ENCODE data around the gene SMIM7. TPM values are rescaled to one million over a fixed set of nuclear protein-coding genes. Genes with fewer than 3 reads are reported as not detected.
"Not testable (repeated sequence)": the region's sequence is repeated elsewhere in the genome, so short reads cannot be mapped to it uniquely, and the experiment has no call there.

The SMIM7 gene
- total RNA-seq, 1 donor from 2014 or later: 90.5 TPM

GRCh38 chr19:16684216-16684615, 24.3 kb upstream of the SMIM7 start:
- DNase-seq (ENCODE audit: low read depth): no peak
- TF ChIP-seq CTCF (IDR thresholded peaks at IDR 0.05; ENCODE audit: insufficient read depth, low read length, poor library complexity, severe bottlenecking): no peak
- H3K27me3 ChIP-seq (ENCODE audit: control insufficient read depth, insufficient read depth, low read length): no peaks in the 10 kb centered on the region
- no peak overlapping the region for H3K4me3 ChIP-seq (ENCODE audit: low read depth, low read length)
- no peaks in the 10 kb centered on the region for H3K36me3 ChIP-seq (ENCODE audit: control insufficient read depth, insufficient read depth, low read length)

- Histone ChIP-seq H3K27me3 (ENCODE audit: control insufficient read depth, insufficient read depth, low read length) (no peaks in the 10 kb centered on the region), H3K36me3 (ENCODE audit: control insufficient read depth, insufficient read depth, low read length) (no peaks in the 10 kb centered on the region), H3K4me3 (ENCODE audit: low read depth, low read length) (no peak overlapping the region)
- no peak for DNase-seq (ENCODE audit: low read depth)
- TF ChIP-seq CTCF (IDR thresholded peaks at IDR 0.05; ENCODE audit: insufficient read depth, low read length, poor library complexity, severe bottlenecking): no peak
Measured at GRCh38 chr19:16682539-16682938, 22.6 kb upstream of the SMIM7 start.

- DNase-seq (ENCODE audit: low read depth): no peak
- no peak for TF ChIP-seq CTCF (IDR thresholded peaks at IDR 0.05; ENCODE audit: insufficient read depth, low read length, poor library complexity, severe bottlenecking)
- no peaks in the 10 kb centered on the region for H3K36me3 ChIP-seq (ENCODE audit: control insufficient read depth, insufficient read depth, low read length)
Measured at GRCh38 chr19:16679811-16680210, 19.9 kb upstream of the SMIM7 start.

GRCh38 chr19:16678498-16678897, 18.6 kb upstream of the SMIM7 start:
- H3K4me3 ChIP-seq (ENCODE audit: low read depth, low read length): no peak overlapping the region
- no peak for TF ChIP-seq CTCF (IDR thresholded peaks at IDR 0.05; ENCODE audit: insufficient read depth, low read length, poor library complexity, severe bottlenecking)
- no peaks in the 10 kb centered on the region for H3K27me3 ChIP-seq (ENCODE audit: control insufficient read depth, insufficient read depth, low read length)
- DNase-seq (ENCODE audit: low read depth): no peak
- H3K36me3 ChIP-seq (ENCODE audit: control insufficient read depth, insufficient read depth, low read length): no peaks in the 10 kb centered on the region

More at GRCh38 chr19:16679811-16680210, 19.9 kb upstream of the SMIM7 start:
- Histone ChIP-seq H3K4me3 (ENCODE audit: low read depth, low read length) (no peak overlapping the region), H3K27me3 (ENCODE audit: control insufficient read depth, insufficient read depth, low read length) (no peaks in the 10 kb centered on the region)

- no peaks in the 10 kb centered on the region for H3K27me3 ChIP-seq (ENCODE audit: control insufficient read depth, insufficient read depth, low read length)
- no peak overlapping the region for H3K4me3 ChIP-seq (ENCODE audit: low read depth, low read length)
- no peak for TF ChIP-seq CTCF (IDR thresholded peaks at IDR 0.05; ENCODE audit: insufficient read depth, low read length, poor library complexity, severe bottlenecking)
- H3K36me3 ChIP-seq (ENCODE audit: control insufficient read depth, insufficient read depth, low read length): no peaks in the 10 kb centered on the region
- DNase-seq (ENCODE audit: low read depth): no peak
Measured at GRCh38 chr19:16677055-16677454, 17.1 kb upstream of the SMIM7 start.

GRCh38 chr19:16676101-16676798, 16.3 kb upstream of the SMIM7 start:
- Histone ChIP-seq H3K27me3 (ENCODE audit: control insufficient read depth, insufficient read depth, low read length) (no peaks in the 10 kb centered on the region), H3K36me3 (ENCODE audit: control insufficient read depth, insufficient read depth, low read length) (no peaks in the 10 kb centered on the region), H3K4me3 (ENCODE audit: low read depth, low read length) (no peak overlapping the region)
- no peak for TF ChIP-seq CTCF (IDR thresholded peaks at IDR 0.05; ENCODE audit: insufficient read depth, low read length, poor library complexity, severe bottlenecking)
- no peak for DNase-seq (ENCODE audit: low read depth)

GRCh38 chr19:16673839-16674238, 13.9 kb upstream of the SMIM7 start:
- not testable (repeated sequence) for H3K36me3 ChIP-seq (ENCODE audit: control insufficient read depth, insufficient read depth, low read length); H3K27me3 ChIP-seq (ENCODE audit: control insufficient read depth, insufficient read depth, low read length); DNase-seq (ENCODE audit: low read depth)

More at GRCh38 chr19:16673839-16674238, 13.9 kb upstream of the SMIM7 start:
- H3K4me3 ChIP-seq (ENCODE audit: low read depth, low read length): not testable (repeated sequence)
